Esophagus muscularis mucosa (tissue), 4 donors: ENCODE results near the gene MYLK. TPM values are rescaled to one million over a fixed set of nuclear protein-coding genes. Genes with fewer than 3 reads are reported as not detected.
"Not testable (repeated sequence)": the region's sequence is repeated elsewhere in the genome, so short reads cannot be mapped to it uniquely, and the experiment has no call there.

Experiments
- DNase-seq: peaks from one replicate; pipeline ENCODE4 v3.0.0-alpha.2; 2017; ENCODE audit errors: extremely low spot score
- H3K27ac ChIP-seq, 4 donors: fragments of 200-600 bp; sonication (generic); replicated peaks in 1 of 4; 1 replicate in 3 of 4; 2 replicates in 1 of 4; pipeline ENCODE4 v1.5.1; 2016 to 2019; ENCODE audit warnings: mild to moderate bottlenecking in 1 of 4
- H3K27me3 ChIP-seq, 4 donors: fragments of 200-600 bp; sonication (generic); one replicate each; pipeline versions ENCODE4 v1.5.1 to v1.6.0; 2016 to 2019
- H3K36me3 ChIP-seq, 4 donors: fragments of 200-600 bp; sonication (generic); one replicate each; pipeline ENCODE4 v1.5.1; 2016 to 2019
- H3K4me1 ChIP-seq, 4 donors: fragments of 200-600 bp; sonication (generic); one replicate each; pipeline ENCODE4 v1.5.1; 2016 to 2019
- H3K4me3 ChIP-seq, 4 donors: fragments of 200-600 bp; sonication (generic); 1 replicate in 2 of 4; 2 replicates in 2 of 4; pipeline ENCODE4 v1.5.1; 2016 to 2019; ENCODE audit warnings: mild to moderate bottlenecking in 4 of 4, moderate library complexity in 1 of 4
- H3K9me3 ChIP-seq, 4 donors: fragments of 200-600 bp; sonication (generic); 1 replicate in 3 of 4; 2 replicates in 1 of 4; pipeline ENCODE4 v1.5.1; 2016 to 2019
- CTCF ChIP-seq, 3 experiments: fragments of 200-600 bp in 2 of 3; fragments of 450-650 bp in 1 of 3; sonication (generic) in 2 of 3; IDR thresholded peaks; one replicate each; pipeline ENCODE4 v1.5.1; 2017 to 2019; ENCODE audit warnings: antibody characterized with exemption in 3 of 3, mild to moderate bottlenecking in 2 of 3, moderate library complexity in 1 of 3
- EP300 ChIP-seq: sonication (generic); formaldehyde crosslinking; IDR thresholded peaks from one replicate; pipeline ENCODE4 v1.6.1; 2017; ENCODE audit warnings: antibody characterized with exemption
- POLR2A ChIP-seq: fragments of 450-650 bp; IDR thresholded peaks from one replicate; pipeline ENCODE4 v1.6.1; 2017; ENCODE audit warnings: antibody characterized with exemption, moderate library complexity, mild to moderate bottlenecking, low read depth
- POLR2AphosphoS5 ChIP-seq, 2 donors: sonication (generic); formaldehyde crosslinking; IDR thresholded peaks; one replicate each; pipeline ENCODE4 v1.6.1; 2017; ENCODE audit warnings: antibody characterized with exemption in 2 of 2
- whole genome bisulfite sequencing: methylation state at CpG from one replicate; pipeline ENCODE4 v1.1.5; 2018; 5-methylcytosine and 5-hydroxymethylcytosine counted together
- intact Hi-C: fragments of 100-400 bp; cut with DNase I; formaldehyde crosslinking; loops from one replicate; pipeline ENCODE4 v1.15.1; 2023
- total RNA-seq, 4 donors: library from RNA; depleted of rRNA; stranded (reverse); fragments of >200 nt; gene quantifications; one replicate each; pipeline versions ENCODE4 v1.1.0 to v1.2.1, GENCODE V29; 2016

Gene MYLK
- total RNA-seq, 4 donors from 2014 or later: 1,983 to 3,208 (median 2,554) TPM

- Histone ChIP-seq H3K9me3 (no peaks in the 10 kb centered on the region), H3K27ac (peak overlapping the region; percentile 67 to 91 (median 78)), H3K27me3 (no peaks in the 10 kb centered on the region), H3K4me1 (peaks cover 18 to 59% (median 54%) of the 10 kb centered on the region in 4 donors), H3K4me3 (no peak overlapping the region), H3K36me3 (no peaks in the 10 kb centered on the region)
- DNase-seq: no peak
- intact Hi-C loops: loop anchor here (10.0 kb wide), 2 partner anchors 138 to 162 kb away; partner anchors contain the start of genes HACD2 and MYLK
- TF ChIP-seq POLR2AphosphoS5 (IDR thresholded peaks at IDR 0.05): no peak
- TF ChIP-seq CTCF (IDR thresholded peaks at IDR 0.05): no peak
- no peak for TF ChIP-seq EP300
- no peak for TF ChIP-seq POLR2A
- WGBS: 52% methylated on average over 4 of the region's 4 CpGs
These were observed 161.1 kb downstream of the MYLK start for GRCh38 chr3:123723070-123723469.

GRCh38 chr3:123722456-123722855 lies 161.7 kb downstream of the MYLK start:
- peak overlapping the region; percentile 67 to 91 (median 78) for H3K27ac ChIP-seq
- no peaks in the 10 kb centered on the region for H3K27me3 ChIP-seq
- no peaks in the 10 kb centered on the region for H3K9me3 ChIP-seq
- 45% methylated on average over 5 of the region's 5 CpGs for WGBS
- TF ChIP-seq POLR2A: no peak
- no peak for TF ChIP-seq EP300
- intact Hi-C loops: loop anchor here (10.0 kb wide), 2 partner anchors 138 to 162 kb away; partner anchors contain the start of genes HACD2 and MYLK
- no peak for DNase-seq
- no peaks in the 10 kb centered on the region for H3K36me3 ChIP-seq
- peaks cover 18 to 65% (median 60%) of the 10 kb centered on the region in 4 donors for H3K4me1 ChIP-seq
- H3K4me3 ChIP-seq: no peak overlapping the region

GRCh38 chr3:123722021-123722420 lies 162.1 kb downstream of the MYLK start:
- Histone ChIP-seq H3K27ac (peak overlapping the region; percentile 67 to 91 (median 78)), H3K4me1 (peaks cover 18 to 70% (median 62%) of the 10 kb centered on the region in 4 donors), H3K4me3 (no peak overlapping the region), H3K27me3 (no peaks in the 10 kb centered on the region), H3K36me3 (no peaks in the 10 kb centered on the region), H3K9me3 (no peaks in the 10 kb centered on the region)
- intact Hi-C loops: loop anchor here (10.0 kb wide), 2 partner anchors 137 to 163 kb away; partner anchors contain the start of genes HACD2 and MYLK
- TF ChIP-seq POLR2AphosphoS5 (IDR thresholded peaks at IDR 0.05) (no peak), POLR2A (no peak), CTCF (IDR thresholded peaks at IDR 0.05) (no peak), EP300 (no peak)
- WGBS: 63% methylated on average over 4 of the region's 10 CpGs
- no peak for DNase-seq

GRCh38 chr3:123721095-123721689 lies 162.9 kb downstream of the MYLK start:
- H3K27ac ChIP-seq: peak overlapping the region; percentile 86 to 91 (median 88)

GRCh38 chr3:123720638-123721037 lies 163.5 kb downstream of the MYLK start:
- H3K36me3 ChIP-seq: no peaks in the 10 kb centered on the region
- WGBS: 66% methylated on average over 3 of the region's 6 CpGs
- H3K4me3 ChIP-seq: no peak overlapping the region
- no peaks in the 10 kb centered on the region for H3K27me3 ChIP-seq
- DNase-seq: no peak
- TF ChIP-seq EP300: peak; percentile 22
- no peak for TF ChIP-seq POLR2AphosphoS5 (IDR thresholded peaks at IDR 0.05)
- intact Hi-C loops: loop anchor here (10.0 kb wide), 2 partner anchors 136 to 164 kb away; partner anchors contain the start of genes HACD2 and MYLK
- H3K4me1 ChIP-seq: peaks cover 18 to 76% (median 62%) of the 10 kb centered on the region in 4 donors
- H3K9me3 ChIP-seq: no peaks in the 10 kb centered on the region
- H3K27ac ChIP-seq: peak overlapping the region; percentile 86 to 91 (median 88)

More at GRCh38 chr3:123721095-123721689, 162.9 kb downstream of the MYLK start:
- DNase-seq, H3K4me3 ChIP-seq, H3K9me3 ChIP-seq, H3K36me3 ChIP-seq, H3K27me3 ChIP-seq: not testable (repeated sequence)
- intact Hi-C loops: loop anchor here (10.0 kb wide), 2 partner anchors 136 to 164 kb away; partner anchors contain the start of genes HACD2 and MYLK
- 83% methylated on average over 1 of the region's 10 CpGs for WGBS
- H3K4me1 ChIP-seq: peaks cover 18 to 76% (median 62%) of the 10 kb centered on the region in 4 donors

- WGBS: 46% methylated on average over 13 of the region's 14 CpGs
- Histone ChIP-seq H3K27me3 (no peaks in the 10 kb centered on the region), H3K9me3 (no peaks in the 10 kb centered on the region), H3K36me3 (no peaks in the 10 kb centered on the region), H3K27ac (peak overlapping the region; percentile 86 to 91 (median 88)), H3K4me3 (no peak overlapping the region), H3K4me1 (peaks cover 18 to 76% (median 65%) of the 10 kb centered on the region in 4 donors)
- TF ChIP-seq POLR2AphosphoS5 (IDR thresholded peaks at IDR 0.05) (peak; percentile 59 to 61), CTCF (IDR thresholded peaks at IDR 0.05) (no peak), EP300 (peak; percentile 1), POLR2A (no peak)
- intact Hi-C loops: loop anchor here (5.0 to 10.0 kb wide), 3 partner anchors 68 to 165 kb away; partner anchors contain the start of genes HACD2 and MYLK
- DNase-seq: no peak
These were observed 164.2 kb downstream of the MYLK start for GRCh38 chr3:123719862-123720453.
